Measurements from ENCODE around the gene LRCH1.

Gene LRCH1

DNA sequence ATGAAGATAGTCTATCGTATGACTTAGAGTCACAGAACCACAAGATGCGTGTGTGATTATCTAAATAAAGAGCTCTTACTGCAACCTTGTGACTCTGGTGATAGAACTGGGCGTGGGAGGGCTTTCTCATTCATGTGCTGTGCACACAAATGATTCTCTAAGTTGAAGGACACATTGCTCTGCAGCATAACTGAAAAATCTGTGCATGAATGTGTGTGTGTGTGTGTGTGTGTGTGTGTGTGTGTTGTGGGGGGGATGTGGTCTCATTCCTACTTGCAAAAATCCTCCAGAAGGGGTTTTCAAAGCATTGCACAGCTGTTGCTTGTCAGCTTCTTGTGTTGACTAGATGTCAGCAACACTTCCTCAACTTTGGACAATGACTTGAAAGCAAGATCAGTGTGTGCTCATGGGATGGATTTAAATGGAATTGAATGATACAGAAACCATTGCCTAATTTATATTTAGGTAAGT is 22.4 kb downstream of the LRCH1 start:
- peaks cover 29% of the 10 kb centered on the region for H3K4me1 ChIP-seq (ENCODE audit: control insufficient read depth, insufficient read depth, low read length, poor library complexity, severe bottlenecking)
- no peaks in the 10 kb centered on the region for H3K9me3 ChIP-seq (ENCODE audit: control insufficient read depth, low read length)
- WGBS, 2 experiments (ENCODE audit: insufficient coverage in 2 of 2) = 94 to 100% methylated on average over 2 of the region's 3 CpGs
- H3K36me3 ChIP-seq (ENCODE audit: control insufficient read depth, insufficient read depth, low read length) = no peaks in the 10 kb centered on the region
- H3K27ac ChIP-seq (ENCODE audit: low read depth, low read length, severe bottlenecking) = no peak overlapping the region
- H3K4me3 ChIP-seq (ENCODE audit: extremely low read depth, insufficient read depth, low read length, poor library complexity, severe bottlenecking) = no peak overlapping the region

DNA sequence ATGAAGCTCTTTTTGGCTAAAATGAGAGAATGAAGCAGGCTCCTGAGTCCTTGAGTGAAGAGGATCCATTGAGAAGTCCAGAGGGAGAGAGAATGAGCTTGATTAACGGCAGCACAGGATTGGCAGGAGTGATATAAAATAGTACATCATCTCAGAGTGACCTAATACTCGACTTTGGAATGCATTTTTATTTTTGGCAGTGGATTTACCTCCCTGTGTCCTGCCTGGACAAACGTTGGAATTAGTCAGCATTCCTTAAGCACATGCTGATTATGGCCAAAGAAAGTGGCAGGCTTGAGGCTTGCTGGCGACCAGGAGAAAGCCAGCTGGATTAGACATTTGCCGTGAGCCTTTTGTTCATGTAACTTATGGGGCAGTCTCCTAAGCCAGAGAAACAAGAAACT is 22.9 kb downstream of the LRCH1 start:
- 72 to 83% methylated on average over 4 to 5 of the region's 5 CpGs for WGBS, 2 experiments (ENCODE audit: insufficient coverage in 2 of 2)
- H3K9me3 ChIP-seq (ENCODE audit: control insufficient read depth, low read length) = no peaks in the 10 kb centered on the region
- H3K36me3 ChIP-seq (ENCODE audit: control insufficient read depth, insufficient read depth, low read length) = no peaks in the 10 kb centered on the region
- no peak overlapping the region for H3K4me3 ChIP-seq (ENCODE audit: extremely low read depth, insufficient read depth, low read length, poor library complexity, severe bottlenecking)
- peaks cover 27% of the 10 kb centered on the region for H3K4me1 ChIP-seq (ENCODE audit: control insufficient read depth, insufficient read depth, low read length, poor library complexity, severe bottlenecking)
- H3K27ac ChIP-seq (ENCODE audit: low read depth, low read length, severe bottlenecking) = no peak overlapping the region

DNA sequence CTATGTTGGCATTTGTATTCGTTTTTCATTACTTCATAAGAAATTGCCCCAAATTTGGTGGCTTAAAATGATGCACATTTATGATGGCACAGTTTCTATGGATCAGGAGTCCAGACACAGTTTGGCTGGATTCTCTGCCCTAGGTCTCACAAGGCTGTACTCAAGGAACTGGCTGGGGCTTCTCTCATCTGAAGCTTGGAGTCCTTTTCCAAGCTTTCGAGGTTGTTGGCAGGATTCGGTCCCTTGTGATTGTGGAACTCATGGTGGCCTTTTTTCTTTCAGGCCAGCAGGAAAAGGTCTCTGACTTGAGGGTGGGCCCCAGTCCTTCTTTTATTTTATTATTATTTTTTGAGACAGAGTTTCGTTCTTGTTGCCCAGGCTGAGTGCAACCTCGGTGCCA is 23.8 kb downstream of the LRCH1 start:
- no peak overlapping the region for H3K4me3 ChIP-seq (ENCODE audit: extremely low read depth, insufficient read depth, low read length, poor library complexity, severe bottlenecking)
- H3K27ac ChIP-seq (ENCODE audit: low read depth, low read length, severe bottlenecking) = no peak overlapping the region
- WGBS, 2 experiments (ENCODE audit: insufficient coverage in 2 of 2) = 91 to 93% methylated on average over 2 to 5 of the region's 5 CpGs
- no peaks in the 10 kb centered on the region for H3K9me3 ChIP-seq (ENCODE audit: control insufficient read depth, low read length)
- peaks cover 18% of the 10 kb centered on the region for H3K4me1 ChIP-seq (ENCODE audit: control insufficient read depth, insufficient read depth, low read length, poor library complexity, severe bottlenecking)
- peaks cover 7% of the 10 kb centered on the region for H3K36me3 ChIP-seq (ENCODE audit: control insufficient read depth, insufficient read depth, low read length)

DNA sequence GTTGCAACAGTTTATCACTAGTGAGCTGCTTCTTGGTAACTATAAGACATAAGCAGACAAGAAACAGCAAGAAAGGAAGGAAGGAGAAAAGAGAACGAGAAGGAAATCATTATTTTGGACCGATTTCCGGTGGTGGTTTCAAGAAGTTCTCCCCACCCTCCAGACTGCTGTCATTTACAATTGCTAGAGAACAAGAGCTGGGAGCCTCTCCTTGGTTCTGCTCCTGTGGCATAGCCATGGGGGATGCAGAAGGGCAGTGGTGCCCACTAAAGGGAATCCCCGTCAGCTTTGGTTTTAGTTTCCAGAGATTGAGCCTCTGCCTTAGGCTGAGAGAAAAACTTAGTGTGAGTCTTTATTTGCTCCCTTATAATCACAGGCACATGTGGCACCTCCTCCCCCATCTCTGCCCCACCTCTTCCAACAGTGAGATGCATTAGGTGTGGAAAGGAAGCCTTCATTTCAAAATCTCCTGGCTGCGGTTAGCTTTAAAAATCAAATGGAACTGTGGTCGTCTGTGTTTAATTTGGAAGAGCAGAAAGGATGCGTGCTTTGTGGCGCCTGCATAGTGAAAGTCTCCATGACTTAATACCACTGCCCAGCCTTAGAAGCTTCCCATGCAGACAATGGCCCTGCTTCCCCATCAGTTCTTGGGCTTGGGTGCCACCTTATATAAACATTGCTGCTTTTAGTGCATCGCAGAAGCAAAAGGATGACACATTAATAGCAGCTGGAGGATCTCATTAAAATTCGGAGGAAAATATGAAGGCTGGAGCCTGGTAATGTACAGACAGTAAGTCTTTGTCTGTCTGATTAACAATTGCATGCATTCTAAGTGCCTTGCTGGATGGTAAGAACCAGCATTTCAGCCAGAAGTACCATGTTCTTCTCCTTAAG is 25.0 kb downstream of the LRCH1 start:
- peaks cover 18% of the 10 kb centered on the region for H3K4me1 ChIP-seq (ENCODE audit: control insufficient read depth, insufficient read depth, low read length, poor library complexity, severe bottlenecking)
- 90 to 95% methylated on average over 5 to 8 of the region's 10 CpGs for WGBS, 2 experiments (ENCODE audit: insufficient coverage in 2 of 2)
- H3K4me3 ChIP-seq (ENCODE audit: extremely low read depth, insufficient read depth, low read length, poor library complexity, severe bottlenecking) = no peak overlapping the region
- H3K9me3 ChIP-seq (ENCODE audit: control insufficient read depth, low read length) = no peaks in the 10 kb centered on the region
- peaks cover 8% of the 10 kb centered on the region for H3K36me3 ChIP-seq (ENCODE audit: control insufficient read depth, insufficient read depth, low read length)
- no peak overlapping the region for H3K27ac ChIP-seq (ENCODE audit: low read depth, low read length, severe bottlenecking)

DNA sequence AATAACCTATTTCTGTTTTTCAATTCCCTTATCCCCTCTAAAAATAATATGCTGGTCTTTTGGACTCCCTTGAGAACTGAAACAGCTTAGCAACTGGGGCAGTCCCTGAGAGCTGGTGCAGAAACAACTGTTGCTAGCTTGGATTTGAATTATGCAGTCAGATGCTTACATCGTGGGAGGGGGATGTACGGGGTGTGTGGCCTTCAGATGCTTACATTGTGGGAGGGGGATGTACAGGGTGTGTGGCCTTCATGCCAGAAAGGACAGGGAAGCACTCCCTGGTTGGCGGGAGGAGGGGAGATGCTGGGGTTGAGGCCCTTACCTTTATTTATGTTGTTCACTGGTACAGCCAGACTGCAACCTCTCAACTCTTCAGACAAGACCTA is 25.6 kb downstream of the LRCH1 start:
- Histone ChIP-seq H3K27ac (ENCODE audit: low read depth, low read length, severe bottlenecking) (no peak overlapping the region), H3K36me3 (ENCODE audit: control insufficient read depth, insufficient read depth, low read length) (peaks cover 8% of the 10 kb centered on the region), H3K4me3 (ENCODE audit: extremely low read depth, insufficient read depth, low read length, poor library complexity, severe bottlenecking) (no peak overlapping the region), H3K4me1 (ENCODE audit: control insufficient read depth, insufficient read depth, low read length, poor library complexity, severe bottlenecking) (peaks cover 18% of the 10 kb centered on the region), H3K9me3 (ENCODE audit: control insufficient read depth, low read length) (no peaks in the 10 kb centered on the region)
- WGBS, 2 experiments (ENCODE audit: insufficient coverage in 2 of 2) = 83 to 100% methylated on average over 1 to 2 of the region's 3 CpGs

DNA sequence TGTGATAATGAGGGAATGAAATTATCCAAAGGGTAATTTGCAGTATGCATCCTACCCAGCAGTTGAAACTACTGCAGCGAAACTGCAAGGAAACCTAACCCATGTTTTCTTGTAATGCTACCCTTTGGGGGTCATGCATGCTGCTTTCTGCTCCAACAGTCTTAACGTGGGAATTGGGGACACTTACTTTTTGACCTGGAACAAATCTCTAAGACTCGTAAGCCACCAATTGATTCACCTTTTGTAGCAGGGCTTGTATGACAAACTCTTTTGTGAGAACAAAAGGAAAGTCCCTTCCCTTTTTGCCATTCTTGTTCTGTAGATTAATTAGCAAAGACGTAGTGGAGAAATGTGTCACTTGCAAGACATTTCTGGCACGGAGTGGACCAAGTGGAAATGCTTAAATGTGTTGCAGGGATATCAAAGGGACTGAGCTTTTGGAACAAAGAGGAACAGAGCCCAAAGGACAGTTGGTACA is 27.4 kb downstream of the LRCH1 start:
- Histone ChIP-seq H3K4me3 (ENCODE audit: extremely low read depth, insufficient read depth, low read length, poor library complexity, severe bottlenecking) (no peak overlapping the region), H3K36me3 (ENCODE audit: control insufficient read depth, insufficient read depth, low read length) (peaks cover 8% of the 10 kb centered on the region)
- WGBS, 2 experiments (ENCODE audit: insufficient coverage in 2 of 2) = 98 to 100% methylated on average over 2 to 5 of the region's 5 CpGs

DNA sequence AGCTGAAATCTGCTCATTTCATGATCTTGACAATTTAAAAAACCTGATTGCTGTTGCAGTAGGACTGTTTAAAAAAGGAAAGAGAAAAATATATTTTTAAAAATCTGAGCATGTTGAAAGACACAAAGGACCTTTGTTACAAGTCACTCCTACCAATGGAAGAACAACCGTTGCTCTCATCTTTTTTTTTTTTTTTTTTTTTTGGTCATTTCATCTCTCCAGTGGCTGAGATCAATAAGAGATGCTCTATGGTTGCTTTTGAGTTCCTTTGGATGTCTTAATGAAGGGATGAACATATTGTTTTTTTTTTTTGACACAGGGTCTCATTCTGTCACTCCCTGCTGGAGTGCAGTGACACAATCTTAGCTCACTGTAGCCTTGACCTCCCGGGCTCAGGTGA is 29.2 kb downstream of the LRCH1 start:
- H3K9me3 ChIP-seq (ENCODE audit: control insufficient read depth, low read length) = no peaks in the 10 kb centered on the region
- peaks cover 8% of the 10 kb centered on the region for H3K36me3 ChIP-seq (ENCODE audit: control insufficient read depth, insufficient read depth, low read length)
- no peak overlapping the region for H3K27ac ChIP-seq (ENCODE audit: low read depth, low read length, severe bottlenecking)
- no peak overlapping the region for H3K4me3 ChIP-seq (ENCODE audit: extremely low read depth, insufficient read depth, low read length, poor library complexity, severe bottlenecking)
- 83% methylated on average over 1 of the region's 2 CpGs; no CpG with 5 or more reads in 1 of the 2 experiments for WGBS, 2 experiments (ENCODE audit: insufficient coverage in 2 of 2)
- H3K4me1 ChIP-seq (ENCODE audit: control insufficient read depth, insufficient read depth, low read length, poor library complexity, severe bottlenecking) = peaks cover 11% of the 10 kb centered on the region

More for the DNA sequence above, 27.4 kb downstream of the LRCH1 start:
- Histone ChIP-seq H3K27ac (ENCODE audit: low read depth, low read length, severe bottlenecking) (no peak overlapping the region), H3K9me3 (ENCODE audit: control insufficient read depth, low read length) (no peaks in the 10 kb centered on the region), H3K4me1 (ENCODE audit: control insufficient read depth, insufficient read depth, low read length, poor library complexity, severe bottlenecking) (peaks cover 18% of the 10 kb centered on the region)

DNA sequence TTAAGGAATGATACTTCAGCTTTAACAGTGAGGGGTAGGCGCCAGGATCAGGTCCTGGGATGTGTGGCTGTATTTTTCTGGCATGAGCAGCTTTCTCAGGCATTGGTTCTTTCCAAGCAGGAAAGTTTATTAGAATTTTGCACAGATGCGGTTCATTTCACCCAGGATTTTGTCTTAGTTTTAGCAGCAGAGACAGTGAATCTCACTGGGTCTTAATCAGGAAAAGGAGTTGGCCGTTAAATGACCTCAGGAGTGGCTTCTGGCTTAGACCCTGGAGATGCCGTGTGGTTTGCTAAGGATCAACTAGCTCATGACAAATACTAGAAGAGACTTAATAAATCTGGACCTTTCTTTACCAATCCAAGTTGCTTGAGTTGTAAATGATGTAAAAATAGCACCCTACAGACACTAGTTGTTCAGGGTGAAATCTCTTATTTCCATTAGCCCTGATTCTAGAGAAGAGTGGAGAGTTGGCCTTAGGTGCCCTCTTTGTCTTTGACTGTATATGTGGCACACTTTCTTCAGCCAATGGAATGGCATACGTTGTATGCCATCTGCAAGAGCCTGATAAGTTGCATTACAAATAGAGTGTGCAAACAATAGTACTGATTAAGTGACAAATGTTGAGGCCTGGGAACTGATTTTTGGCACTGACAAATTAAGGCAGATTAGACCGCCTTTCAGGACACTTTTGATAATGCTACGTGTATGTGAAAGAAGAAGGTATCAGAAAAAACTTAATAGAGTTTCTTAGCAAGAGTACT is 34.0 kb downstream of the LRCH1 start:
- 93 to 94% methylated on average over 5 to 7 of the region's 7 CpGs for WGBS, 2 experiments (ENCODE audit: insufficient coverage in 2 of 2)
- Histone ChIP-seq H3K4me1 (ENCODE audit: control insufficient read depth, insufficient read depth, low read length, poor library complexity, severe bottlenecking) (no peaks in the 10 kb centered on the region), H3K4me3 (ENCODE audit: extremely low read depth, insufficient read depth, low read length, poor library complexity, severe bottlenecking) (no peak overlapping the region), H3K27ac (ENCODE audit: low read depth, low read length, severe bottlenecking) (no peak overlapping the region), H3K9me3 (ENCODE audit: control insufficient read depth, low read length) (no peaks in the 10 kb centered on the region), H3K36me3 (ENCODE audit: control insufficient read depth, insufficient read depth, low read length) (no peaks in the 10 kb centered on the region)

DNA sequence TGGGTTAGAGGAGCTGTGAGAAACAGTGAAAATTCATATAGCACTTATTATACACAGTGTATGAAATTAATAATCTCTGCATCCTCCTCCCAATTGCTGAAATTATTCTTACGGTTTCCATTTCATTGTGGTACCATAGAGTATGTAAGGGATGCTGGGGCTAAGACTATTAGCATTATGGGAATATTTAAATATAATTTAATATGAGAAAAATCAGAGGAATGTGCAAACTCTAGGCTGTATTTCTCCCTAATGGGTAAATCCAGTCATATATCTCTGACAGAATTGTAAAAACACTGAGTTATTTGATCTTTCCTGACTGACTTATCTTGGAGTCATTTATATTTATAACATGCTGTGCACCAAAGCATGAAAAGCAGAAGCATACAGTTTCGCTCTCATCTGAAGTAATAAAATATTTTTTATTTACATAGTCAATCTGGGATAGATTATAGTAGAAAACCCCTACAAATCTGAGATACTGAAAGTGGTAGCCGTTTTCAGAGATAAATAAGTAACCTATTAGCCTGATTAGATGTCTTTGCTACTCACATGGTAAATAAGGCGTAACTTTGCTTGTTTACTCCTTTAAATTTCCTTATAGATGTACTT is 34.9 kb downstream of the LRCH1 start:
- no peaks in the 10 kb centered on the region for H3K9me3 ChIP-seq (ENCODE audit: control insufficient read depth, low read length)
- no CpG with 5 or more reads among the region's 4 CpGs for WGBS, 2 experiments (ENCODE audit: insufficient coverage in 2 of 2)
- H3K4me3 ChIP-seq (ENCODE audit: extremely low read depth, insufficient read depth, low read length, poor library complexity, severe bottlenecking) = no peak overlapping the region
- H3K36me3 ChIP-seq (ENCODE audit: control insufficient read depth, insufficient read depth, low read length) = no peaks in the 10 kb centered on the region
- H3K4me1 ChIP-seq (ENCODE audit: control insufficient read depth, insufficient read depth, low read length, poor library complexity, severe bottlenecking) = no peaks in the 10 kb centered on the region
- no peak overlapping the region for H3K27ac ChIP-seq (ENCODE audit: low read depth, low read length, severe bottlenecking)

DNA sequence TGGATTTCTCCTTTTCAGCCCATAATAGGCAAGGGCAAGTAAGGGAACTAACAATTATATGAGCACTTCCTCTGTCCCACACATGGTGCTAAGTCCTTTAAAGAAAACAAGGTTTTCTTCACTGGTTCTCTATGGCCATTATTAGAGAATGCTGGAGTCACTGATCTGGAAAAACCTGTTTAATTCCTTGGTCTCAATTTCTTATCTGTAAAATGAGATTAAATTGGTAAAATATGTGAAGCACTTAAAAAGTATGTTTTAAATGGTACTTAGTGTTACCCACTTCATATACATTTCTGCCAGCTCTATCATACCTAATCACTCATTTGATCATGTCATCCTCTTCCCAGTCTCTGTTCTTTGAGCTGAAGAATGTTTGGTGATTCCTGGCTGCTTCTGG is 39.4 kb downstream of the LRCH1 start:
- Histone ChIP-seq H3K9me3 (ENCODE audit: control insufficient read depth, low read length) (no peaks in the 10 kb centered on the region), H3K27ac (ENCODE audit: low read depth, low read length, severe bottlenecking) (no peak overlapping the region), H3K4me1 (ENCODE audit: control insufficient read depth, insufficient read depth, low read length, poor library complexity, severe bottlenecking) (peaks cover 14% of the 10 kb centered on the region), H3K36me3 (ENCODE audit: control insufficient read depth, insufficient read depth, low read length) (peaks cover 4% of the 10 kb centered on the region), H3K4me3 (ENCODE audit: extremely low read depth, insufficient read depth, low read length, poor library complexity, severe bottlenecking) (no peak overlapping the region)
